HFFc6 (cell line): ENCODE measurements around the gene COL4A2. TPM values are rescaled to one million over a fixed set of nuclear protein-coding genes. Genes with fewer than 3 reads are reported as not detected.
A peak's percentile ranks its signal among the peaks of the same experiment; 100 is the strongest.

ENCODE experiments used
- DNase-seq: peaks from one replicate; pipeline ENCODE4 v3.0.0-alpha.2; 2018
- H3K27ac Mint-ChIP-seq: 2 replicates; pipeline ENCODE4 v1.8.0; 2020; ENCODE audit warnings: mild to moderate bottlenecking, mixed read lengths
- H3K27me3 Mint-ChIP-seq: 2 replicates; pipeline ENCODE4 v1.8.0; 2021; ENCODE audit warnings: mild to moderate bottlenecking, moderate library complexity, mixed read lengths; ENCODE audit not compliant: insufficient read depth
- H3K36me3 Mint-ChIP-seq: 2 replicates; pipeline ENCODE4 v1.8.0; 2021; ENCODE audit warnings: low read depth, mixed read lengths
- H3K4me1 Mint-ChIP-seq: 2 replicates; pipeline ENCODE4 v1.8.0; 2020; ENCODE audit warnings: low read depth, mixed read lengths
- H3K4me3 Mint-ChIP-seq: 2 replicates; pipeline ENCODE4 v1.8.0; 2020; ENCODE audit warnings: mild to moderate bottlenecking, moderate library complexity, mixed read lengths
- H3K9me3 Mint-ChIP-seq: 2 replicates; pipeline ENCODE4 v1.8.0; 2020; ENCODE audit warnings: mild to moderate bottlenecking, mixed read lengths
- CTCF ChIP-seq: fragments of 200-600 bp; sonication (generic); IDR thresholded peaks from 2 replicates; pipeline ENCODE4 v1.5.0; 2021; ENCODE audit warnings: antibody characterized with exemption, mild to moderate bottlenecking
- total RNA-seq, 6 experiments: library from RNA; stranded (reverse); fragmentation: NEBNext Ultra II Directional; extraction: Animal tissue kit (Norgen Biotek cat#: 25700); gene quantifications; 2 replicates in 1 of 6; 3 replicates in 5 of 6; pipeline ENCODE4 v1.2.3, GENCODE V29; 2021

COL4A2 gene
- total RNA-seq, 6 experiments from 2014 or later, result 202 to 327 (median 217) TPM

- Mint-ChIP-seq H3K4me1 (peaks cover 100% of the 10 kb centered on the region), H3K36me3 (peaks cover 14% of the 10 kb centered on the region), H3K4me3 (peak overlapping the region; percentile 58; the same call in 1 of the 2 replicates), H3K27ac (peak overlapping the region; percentile 89), H3K9me3 (no peaks in the 10 kb centered on the region), H3K27me3 (no peaks in the 10 kb centered on the region; the same call in 1 of the 2 replicates)
- DNase-seq, result no peak
- no peak for TF ChIP-seq CTCF
Observed at GRCh38 chr13:110402299-110403069, 95.4 kb downstream of the COL4A2 start.

- H3K27me3 Mint-ChIP-seq, result peaks cover under 1% of the 10 kb centered on the region; the same call in 1 of the 2 replicates
- peak overlapping the region; percentile 89 for H3K27ac Mint-ChIP-seq
- H3K4me1 Mint-ChIP-seq, result peaks cover 100% of the 10 kb centered on the region
Observed at GRCh38 chr13:110403315-110403714, 96.2 kb downstream of the COL4A2 start.

GRCh38 chr13:110403721-110404120, 96.6 kb downstream of the COL4A2 start:
- Mint-ChIP-seq H3K9me3 (no peaks in the 10 kb centered on the region), H3K27ac (peak overlapping the region; percentile 89), H3K4me3 (peak overlapping the region; percentile 58), H3K36me3 (peaks cover 24% of the 10 kb centered on the region), H3K27me3 (peaks cover 3% of the 10 kb centered on the region), H3K4me1 (peaks cover 100% of the 10 kb centered on the region)
- no peak for TF ChIP-seq CTCF
- peak; percentile 57 for DNase-seq

More at GRCh38 chr13:110403315-110403714, 96.2 kb downstream of the COL4A2 start:
- TF ChIP-seq CTCF, result no peak
- H3K36me3 Mint-ChIP-seq, result peaks cover 20% of the 10 kb centered on the region
- no peaks in the 10 kb centered on the region for H3K9me3 Mint-ChIP-seq
- peak; percentile 81 for DNase-seq
- H3K4me3 Mint-ChIP-seq, result peak overlapping the region; percentile 58

- Mint-ChIP-seq H3K4me1 (peaks cover 100% of the 10 kb centered on the region), H3K36me3 (peaks cover 25% of the 10 kb centered on the region), H3K27ac (peak overlapping the region; percentile 89), H3K4me3 (peak overlapping the region; percentile 63), H3K27me3 (peaks cover 3% of the 10 kb centered on the region), H3K9me3 (no peaks in the 10 kb centered on the region)
- no peak for TF ChIP-seq CTCF
- no peak for DNase-seq
Observed at GRCh38 chr13:110404321-110404720, 97.2 kb downstream of the COL4A2 start.

- Mint-ChIP-seq H3K36me3 (peaks cover 35% of the 10 kb centered on the region), H3K4me3 (peak overlapping the region; percentile 72)
Observed at GRCh38 chr13:110405597-110406450, 98.7 kb downstream of the COL4A2 start.

More at GRCh38 chr13:110405597-110406450, 98.7 kb downstream of the COL4A2 start:
- H3K4me1 Mint-ChIP-seq, result peaks cover 100% of the 10 kb centered on the region
- H3K27ac Mint-ChIP-seq, result peak overlapping the region; percentile 89
- H3K9me3 Mint-ChIP-seq, result no peaks in the 10 kb centered on the region
- DNase-seq, result peak; percentile 65
- no peak for TF ChIP-seq CTCF
- peaks cover 3% of the 10 kb centered on the region for H3K27me3 Mint-ChIP-seq
